ENCODE measurements around the gene KMO.

GRCh38 chr1:241611063-241611462, 78.9 kb downstream of the KMO start:
- TF ChIP-seq POLR2A (IDR thresholded peaks at IDR 0.05; ENCODE audit: low read depth, low read length) (no peak), POLR2AphosphoS5 (IDR thresholded peaks at IDR 0.05; ENCODE audit: low read depth, low read length) (no peak), TAF1 (IDR thresholded peaks at IDR 0.05; ENCODE audit: borderline replicate concordance, low read depth, low read length) (no peak)

All from GM12892 (cell line).